Breast epithelium (tissue), 3 donors: Measurements from ENCODE around the gene PLA2G2F.

Experiments
- CTCF ChIP-seq, 3 donors: fragments of 450-650 bp; IDR thresholded peaks; one replicate each; pipeline ENCODE4 v1.5.1; 2016 to 2017; ENCODE audit warnings: antibody characterized with exemption in 3 of 3, mild to moderate bottlenecking in 3 of 3, moderate library complexity in 3 of 3
- POLR2A ChIP-seq: fragments of 450-650 bp; IDR thresholded peaks from one replicate; pipeline ENCODE4 v1.6.1; 2016; ENCODE audit warnings: antibody characterized with exemption, mild to moderate bottlenecking, moderate library complexity
- POLR2AphosphoS5 ChIP-seq, 3 donors: sonication (generic); formaldehyde crosslinking; IDR thresholded peaks; one replicate each; pipeline ENCODE4 v1.6.1; 2017; ENCODE audit warnings: antibody characterized with exemption in 3 of 3

GRCh38 chr1:20119347-20119746, 19.8 kb upstream of the PLA2G2F start, which contains the start of gene PLA2G2D:
- TF ChIP-seq CTCF (IDR thresholded peaks at IDR 0.05) (no peak), POLR2AphosphoS5 (IDR thresholded peaks at IDR 0.05) (no peak), POLR2A (no peak)
